IPS DF 19.7 (cell line): Measurements from ENCODE around the gene RTF2.
A peak's percentile ranks its signal among the peaks of the same experiment; 100 is the strongest.
"Not testable (repeated sequence)": the region's sequence is repeated elsewhere in the genome, so short reads cannot be mapped to it uniquely, and the experiment has no call there.

ENCODE experiments used
- DNase-seq: peaks from one replicate; pipeline ENCODE4 v3.0.0-alpha.2; 2013; ENCODE audit warnings: low read depth, low spot score

RTF2 gene

GRCh38 chr20:56551571-56551970 is 83.1 kb downstream of the RTF2 start:
- DNase-seq = no peak

GRCh38 chr20:56552911-56553629 is 84.6 kb downstream of the RTF2 start:
- no peak for DNase-seq

GRCh38 chr20:56554869-56555268 is 86.4 kb downstream of the RTF2 start:
- peak; percentile 17 for DNase-seq

GRCh38 chr20:56558968-56559367 is 90.5 kb downstream of the RTF2 start:
- DNase-seq = no peak

- not testable (repeated sequence) for DNase-seq
Observed at GRCh38 chr20:56564526-56564925, 96.1 kb downstream of the RTF2 start.

- no peak for DNase-seq
Observed at GRCh38 chr20:56565511-56565910, 97.1 kb downstream of the RTF2 start.

- DNase-seq = no peak
Observed at GRCh38 chr20:56566621-56567020, 98.2 kb downstream of the RTF2 start.
